IPS-18c (cell line): ENCODE data around the gene DCP1A.
"Not testable (repeated sequence)": the region's sequence is repeated elsewhere in the genome, so short reads cannot be mapped to it uniquely, and the experiment has no call there.

ENCODE experiments used
- H3K4me3 ChIP-seq: 2 replicates; pipeline ENCODE4 v1.7.0; 2013; ENCODE audit warnings: low read depth, mild to moderate bottlenecking, low read length, moderate library complexity; ENCODE audit not compliant: insufficient read depth
- H3K9me3 ChIP-seq: one replicate; pipeline ENCODE4 v1.6.1; 2013; ENCODE audit warnings: mild to moderate bottlenecking, low read length, moderate library complexity; ENCODE audit not compliant: control insufficient read depth, insufficient read depth

The DCP1A gene

GRCh38 chr3:53255775-53256703 lies 91.3 kb downstream of the DCP1A start, which contains the start of gene TKT:
TSS of gene TKT (minus strand) at chr3:53256022. CDS start at chr3:53255942, 80 bp downstream.
- H3K9me3 ChIP-seq = no peaks in the 10 kb centered on the region
- peak within 1 kb of the TSS; percentile 82 for H3K4me3 ChIP-seq

- Histone ChIP-seq H3K4me3 (peak overlapping the region; percentile 82), H3K9me3 (no peaks in the 10 kb centered on the region)
Observed at GRCh38 chr3:53255423-53255774, 91.9 kb downstream of the DCP1A start.

- Histone ChIP-seq H3K4me3 (peak overlapping the region; percentile 82), H3K9me3 (no peaks in the 10 kb centered on the region)
Observed at GRCh38 chr3:53254509-53255422, 92.6 kb downstream of the DCP1A start.

- Histone ChIP-seq H3K4me3 (peak overlapping the region; percentile 82), H3K9me3 (no peaks in the 10 kb centered on the region)
Observed at GRCh38 chr3:53253707-53254508, 93.4 kb downstream of the DCP1A start.

- H3K4me3 ChIP-seq = peak overlapping the region; percentile 16; the same call in 1 of the 2 replicates
- not testable (repeated sequence) for H3K9me3 ChIP-seq
Observed at GRCh38 chr3:53252947-53253322, 94.4 kb downstream of the DCP1A start.

GRCh38 chr3:53252096-53252946 lies 95.0 kb downstream of the DCP1A start:
- H3K9me3 ChIP-seq = no peaks in the 10 kb centered on the region
- H3K4me3 ChIP-seq = peak overlapping the region; percentile 24; the same call in 1 of the 2 replicates

GRCh38 chr3:53250881-53251605 lies 96.3 kb downstream of the DCP1A start:
- H3K4me3 ChIP-seq = no peak overlapping the region

GRCh38 chr3:53250453-53250852 lies 96.9 kb downstream of the DCP1A start:
- no peaks in the 10 kb centered on the region for H3K9me3 ChIP-seq
- no peak overlapping the region for H3K4me3 ChIP-seq

More at GRCh38 chr3:53250881-53251605, 96.3 kb downstream of the DCP1A start:
- no peaks in the 10 kb centered on the region for H3K9me3 ChIP-seq

GRCh38 chr3:53248161-53248560 lies 99.2 kb downstream of the DCP1A start:
- Histone ChIP-seq H3K9me3 (peaks cover 2% of the 10 kb centered on the region), H3K4me3 (no peak overlapping the region)

GRCh38 chr3:53247619-53248018 lies 99.7 kb downstream of the DCP1A start:
- Histone ChIP-seq H3K9me3 (peaks cover 2% of the 10 kb centered on the region), H3K4me3 (no peak overlapping the region)

GRCh38 chr3:53244271-53244670 lies 103.1 kb downstream of the DCP1A start:
- no peak overlapping the region for H3K4me3 ChIP-seq
- peaks cover 2% of the 10 kb centered on the region for H3K9me3 ChIP-seq

GRCh38 chr3:53243785-53244184 lies 103.6 kb downstream of the DCP1A start:
- no peak overlapping the region; the same call in 1 of the 2 replicates for H3K4me3 ChIP-seq
- H3K9me3 ChIP-seq = peaks cover 2% of the 10 kb centered on the region

- H3K4me3 ChIP-seq = no peak overlapping the region
- H3K9me3 ChIP-seq = peaks cover 2% of the 10 kb centered on the region
Observed at GRCh38 chr3:53243165-53243564, 104.2 kb downstream of the DCP1A start.

GRCh38 chr3:53242642-53243041 lies 104.7 kb downstream of the DCP1A start:
- Histone ChIP-seq H3K9me3 (peaks cover 2% of the 10 kb centered on the region), H3K4me3 (no peak overlapping the region)

GRCh38 chr3:53242155-53242554 lies 105.2 kb downstream of the DCP1A start:
- Histone ChIP-seq H3K9me3 (peaks cover 2% of the 10 kb centered on the region), H3K4me3 (no peak overlapping the region)
